Measurements from ENCODE around the gene ATXN10. TPM values are rescaled to one million over a fixed set of nuclear protein-coding genes. Genes with fewer than 3 reads are reported as not detected.

ATXN10 gene
- total RNA-seq, 2 experiments from 2014 or later, result 75.9 to 81.0 TPM

DNA sequence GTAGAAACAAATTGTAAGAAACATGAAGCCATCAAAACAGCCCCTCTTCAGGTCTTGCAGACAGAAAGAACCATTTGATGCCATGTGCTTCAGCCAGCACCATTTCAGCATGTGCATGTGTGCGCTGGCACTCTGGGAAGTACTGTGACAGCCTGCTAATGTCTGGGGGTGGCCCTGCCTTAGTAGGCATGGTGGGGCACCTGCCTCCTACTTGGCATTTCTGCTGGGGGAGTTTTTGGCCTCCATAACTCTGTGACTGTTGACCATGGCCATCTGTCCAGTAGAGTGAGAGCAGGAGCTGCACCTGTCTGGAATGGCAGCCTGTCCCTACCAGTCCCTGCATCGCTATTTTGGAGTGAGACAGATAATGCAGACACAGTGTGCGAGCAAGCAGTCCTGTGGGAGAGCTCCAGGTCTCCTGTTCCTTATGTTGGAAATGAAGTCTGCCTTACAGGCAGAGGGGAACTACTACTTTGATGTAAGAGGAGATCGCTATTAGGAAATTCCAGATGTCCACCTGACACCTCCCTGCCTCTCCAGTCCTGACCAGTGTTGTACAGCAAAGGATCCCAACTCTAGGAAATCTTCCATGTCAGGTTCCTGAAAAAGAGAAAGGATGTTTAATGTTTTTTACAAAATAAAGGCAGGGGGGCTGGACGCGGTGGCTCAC lies 102.5 kb downstream of the ATXN10 start:
- Mint-ChIP-seq H3K27me3 (no peaks in the 10 kb centered on the region), H3K4me1 (no peaks in the 10 kb centered on the region), H3K9me3 (no peaks in the 10 kb centered on the region), H3K4me3 (no peak overlapping the region), H3K36me3 (peaks cover 10% of the 10 kb centered on the region), H3K27ac (no peak overlapping the region)
- DNase-seq (no peak), ATAC-seq (ENCODE audit: low read depth) (no peak)
- POLR2A ChIA-PET, result no interaction called here

DNA sequence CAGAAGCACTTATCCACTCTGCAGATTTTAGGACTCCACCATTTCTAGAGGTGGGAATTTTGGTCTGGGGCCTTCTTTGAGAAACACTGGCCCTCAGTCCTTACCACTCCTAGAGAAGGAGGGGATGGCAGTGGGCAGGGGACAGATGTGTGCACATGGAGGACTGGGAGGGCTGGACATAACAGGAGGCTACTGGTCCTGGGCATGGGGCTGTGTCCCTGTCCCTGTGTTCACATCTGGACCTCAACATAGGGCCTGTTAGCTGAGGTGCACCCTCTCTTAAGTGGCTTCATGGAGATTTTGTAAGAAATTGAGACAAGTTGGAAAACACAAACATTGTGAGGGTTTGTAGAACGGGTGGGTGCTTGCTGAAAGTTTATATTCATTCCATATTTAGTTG lies 103.4 kb downstream of the ATXN10 start:
- POLR2A ChIA-PET, result no interaction called here
- Mint-ChIP-seq H3K36me3 (peaks cover 8% of the 10 kb centered on the region), H3K27ac (no peak overlapping the region)

DNA sequence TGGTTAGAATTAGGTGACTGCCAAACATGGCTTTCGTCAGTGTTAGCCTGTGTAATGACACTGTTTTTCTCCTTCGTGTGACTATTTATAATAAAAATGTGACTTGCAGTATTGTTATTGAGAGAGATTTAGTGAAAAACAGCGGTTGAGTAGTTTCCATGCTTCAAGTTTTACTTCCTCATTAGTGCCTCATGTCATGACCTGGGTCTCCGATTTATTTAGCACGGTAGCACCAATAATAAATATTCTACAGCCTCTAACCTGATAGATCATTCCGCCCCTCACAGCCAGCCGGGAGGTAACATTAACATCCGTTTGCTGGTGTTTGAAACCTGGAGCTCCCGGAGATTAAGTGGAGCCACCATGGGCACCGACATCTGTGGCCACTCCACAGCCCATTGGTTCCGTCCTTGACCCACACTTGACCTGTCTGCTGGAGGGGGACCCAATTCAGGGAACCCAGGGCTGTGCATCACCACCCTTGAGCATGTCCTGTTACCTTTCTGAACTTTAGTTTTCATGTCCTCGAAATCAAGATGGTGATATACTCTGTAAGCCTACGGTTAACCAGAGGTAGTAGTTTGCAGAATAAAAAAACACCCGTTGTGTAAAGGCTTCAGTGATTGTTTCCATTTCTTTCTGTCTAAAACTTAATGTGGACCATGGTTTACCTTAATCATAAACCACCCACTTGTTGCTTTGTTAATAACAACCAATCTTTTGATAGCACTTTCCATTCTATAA lies 104.1 kb downstream of the ATXN10 start:
- ATAC-seq (ENCODE audit: low read depth), result no peak

More for the DNA sequence above, 103.4 kb downstream of the ATXN10 start:
- H3K27me3 Mint-ChIP-seq, result no peaks in the 10 kb centered on the region
- DNase-seq (no peak), ATAC-seq (ENCODE audit: low read depth) (no peak)
- H3K4me1 Mint-ChIP-seq, result no peaks in the 10 kb centered on the region
- H3K9me3 Mint-ChIP-seq, result no peaks in the 10 kb centered on the region
- no peak overlapping the region for H3K4me3 Mint-ChIP-seq

DNA sequence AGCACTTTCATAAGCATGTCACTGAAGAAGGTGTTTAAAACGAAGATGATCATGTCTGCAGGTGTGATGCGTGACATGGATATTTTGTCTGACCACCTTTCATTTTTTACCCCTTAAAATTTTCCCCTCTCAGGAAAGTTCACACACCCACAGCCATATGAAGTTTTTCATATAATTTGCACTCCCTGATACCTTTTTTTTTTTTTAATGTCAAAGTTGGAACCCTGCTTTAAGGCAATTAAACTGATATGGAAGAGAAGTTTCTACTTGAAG lies 104.6 kb downstream of the ATXN10 start:
- Mint-ChIP-seq H3K4me1 (no peaks in the 10 kb centered on the region), H3K9me3 (no peaks in the 10 kb centered on the region), H3K27me3 (no peaks in the 10 kb centered on the region), H3K27ac (no peak overlapping the region), H3K4me3 (no peak overlapping the region), H3K36me3 (peaks cover 7% of the 10 kb centered on the region)
- DNase-seq, result no peak
- ATAC-seq (ENCODE audit: low read depth), result no peak
- POLR2A ChIA-PET, result no interaction called here

More for the DNA sequence above, 104.1 kb downstream of the ATXN10 start:
- no peaks in the 10 kb centered on the region for H3K4me1 Mint-ChIP-seq
- no peak overlapping the region for H3K27ac Mint-ChIP-seq
- DNase-seq, result no peak
- H3K36me3 Mint-ChIP-seq, result peaks cover 7% of the 10 kb centered on the region
- H3K9me3 Mint-ChIP-seq, result no peaks in the 10 kb centered on the region
- no peaks in the 10 kb centered on the region for H3K27me3 Mint-ChIP-seq
- H3K4me3 Mint-ChIP-seq, result no peak overlapping the region
- POLR2A ChIA-PET, result no interaction called here

DNA sequence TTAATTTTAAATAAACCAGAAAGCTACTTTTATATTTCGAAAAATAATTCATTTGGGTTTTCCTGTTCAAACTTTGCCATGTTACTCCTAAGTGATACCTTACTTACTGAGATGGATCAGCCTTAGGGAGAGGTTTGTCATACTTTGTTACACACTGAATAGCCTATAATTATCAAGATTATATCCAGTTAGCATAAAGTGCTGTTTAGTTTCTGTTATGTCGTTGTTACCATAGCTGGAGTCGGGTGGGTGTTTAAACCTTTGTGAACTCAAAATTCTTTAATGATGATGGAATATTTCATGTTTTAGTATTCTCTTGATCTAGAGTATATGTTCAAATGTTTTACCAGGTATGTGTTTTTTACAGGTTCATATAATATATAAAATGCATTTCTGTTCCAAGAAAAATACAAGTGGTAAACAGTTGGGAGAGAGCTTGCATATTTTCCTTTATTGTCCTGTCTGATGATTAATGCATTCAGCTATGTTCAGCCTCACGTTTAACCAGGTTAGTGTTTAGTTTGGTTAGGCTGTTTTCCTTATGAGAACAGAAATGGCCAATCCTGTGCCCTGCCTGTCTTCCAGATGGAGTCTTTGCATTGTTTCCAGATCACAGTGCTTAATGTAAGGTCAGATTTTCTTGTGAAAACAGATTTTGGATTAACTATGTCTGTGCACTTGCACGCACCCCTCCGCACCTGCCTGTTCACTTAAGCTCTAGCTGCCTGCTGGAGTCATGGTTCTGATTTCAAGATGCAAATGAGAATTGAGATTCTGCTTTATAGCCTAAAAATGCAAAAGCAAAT lies 105.6 kb downstream of the ATXN10 start:
- Mint-ChIP-seq H3K4me1 (no peaks in the 10 kb centered on the region), H3K27ac (no peak overlapping the region), H3K36me3 (peaks cover 7% of the 10 kb centered on the region), H3K4me3 (no peak overlapping the region), H3K27me3 (no peaks in the 10 kb centered on the region), H3K9me3 (no peaks in the 10 kb centered on the region)
- DNase-seq (no peak), ATAC-seq (ENCODE audit: low read depth) (no peak)
- POLR2A ChIA-PET, result no interaction called here

DNA sequence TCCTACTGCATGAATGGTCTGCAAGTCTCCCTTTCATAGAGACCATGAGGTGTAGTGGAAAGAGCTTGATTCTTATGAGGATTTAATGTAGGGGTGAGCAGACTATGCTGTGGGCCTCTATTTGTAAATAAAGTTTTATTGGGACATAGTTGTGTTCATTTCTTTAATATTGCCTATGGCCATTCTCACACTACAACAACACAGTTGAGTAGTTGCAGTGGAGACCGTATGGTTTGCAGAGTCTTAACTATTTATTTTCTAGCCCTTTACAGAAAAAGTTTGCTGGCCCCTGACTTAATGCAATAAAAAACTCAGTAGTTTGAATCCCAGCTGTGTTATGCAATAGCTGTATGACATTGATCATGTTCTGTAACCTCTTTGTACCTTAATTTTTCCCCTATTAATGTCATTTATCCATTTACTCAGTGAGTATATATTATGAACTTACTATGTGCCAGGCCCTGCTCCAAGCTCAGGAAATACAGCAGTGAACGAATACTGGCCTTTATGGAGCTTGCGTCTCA lies 106.3 kb downstream of the ATXN10 start:
- peaks cover 5% of the 10 kb centered on the region for H3K36me3 Mint-ChIP-seq
- POLR2A ChIA-PET, result no interaction called here
- no peaks in the 10 kb centered on the region for H3K4me1 Mint-ChIP-seq
- no peaks in the 10 kb centered on the region for H3K9me3 Mint-ChIP-seq
- no peak overlapping the region for H3K27ac Mint-ChIP-seq
- DNase-seq (no peak), ATAC-seq (ENCODE audit: low read depth) (no peak)
- H3K27me3 Mint-ChIP-seq, result no peaks in the 10 kb centered on the region
- no peak overlapping the region for H3K4me3 Mint-ChIP-seq

DNA sequence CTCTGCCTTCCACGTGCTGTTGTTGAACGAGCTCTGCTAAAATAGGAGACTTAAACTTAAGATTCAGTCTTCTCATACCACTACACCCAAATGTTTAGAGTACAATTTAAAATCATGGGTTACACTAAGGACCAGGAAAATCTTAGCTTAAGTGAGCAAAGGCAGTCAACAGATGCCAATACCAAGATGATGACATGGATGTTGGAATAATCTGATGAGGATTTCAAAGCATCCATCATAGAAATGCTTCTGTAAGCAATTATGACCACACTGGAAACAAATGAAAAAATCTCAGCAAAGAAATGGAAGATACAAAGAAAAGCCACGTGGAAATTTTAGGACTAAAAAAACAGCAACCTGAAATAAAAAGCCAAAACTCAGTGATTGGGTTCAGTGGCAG lies 109.8 kb downstream of the ATXN10 start:
- Mint-ChIP-seq H3K4me3 (no peak overlapping the region), H3K36me3 (peaks cover 4% of the 10 kb centered on the region), H3K4me1 (no peaks in the 10 kb centered on the region), H3K27me3 (no peaks in the 10 kb centered on the region), H3K27ac (no peak overlapping the region), H3K9me3 (no peaks in the 10 kb centered on the region)
- POLR2A ChIA-PET, result no interaction called here
- ATAC-seq (ENCODE audit: low read depth), result no peak
- no peak for DNase-seq

DNA sequence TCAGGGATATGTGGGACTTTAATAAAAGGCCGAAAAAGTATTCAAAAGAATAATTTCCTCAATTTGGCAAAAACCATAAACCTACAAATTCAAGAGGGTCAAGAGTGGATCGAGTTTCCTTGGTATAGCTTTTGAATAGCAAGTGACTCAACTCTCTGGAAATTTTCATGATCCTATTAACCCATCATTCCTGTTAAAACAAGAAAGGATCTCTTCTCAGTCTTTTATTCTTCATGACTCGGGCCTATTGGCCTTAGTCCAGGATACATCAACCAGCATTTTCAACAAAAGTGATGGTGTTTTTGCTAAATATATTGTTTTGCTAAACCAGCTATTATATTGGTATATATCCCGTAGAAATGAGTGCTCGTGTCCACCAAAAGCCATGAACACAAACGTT lies 110.3 kb downstream of the ATXN10 start:
- no peak for ATAC-seq (ENCODE audit: low read depth)
- no peaks in the 10 kb centered on the region for H3K27me3 Mint-ChIP-seq
- no peak for DNase-seq
- peaks cover 4% of the 10 kb centered on the region for H3K36me3 Mint-ChIP-seq
- no peak overlapping the region for H3K4me3 Mint-ChIP-seq
- no peak overlapping the region for H3K27ac Mint-ChIP-seq
- no peaks in the 10 kb centered on the region for H3K9me3 Mint-ChIP-seq
- POLR2A ChIA-PET, result no interaction called here
- H3K4me1 Mint-ChIP-seq, result no peaks in the 10 kb centered on the region

DNA sequence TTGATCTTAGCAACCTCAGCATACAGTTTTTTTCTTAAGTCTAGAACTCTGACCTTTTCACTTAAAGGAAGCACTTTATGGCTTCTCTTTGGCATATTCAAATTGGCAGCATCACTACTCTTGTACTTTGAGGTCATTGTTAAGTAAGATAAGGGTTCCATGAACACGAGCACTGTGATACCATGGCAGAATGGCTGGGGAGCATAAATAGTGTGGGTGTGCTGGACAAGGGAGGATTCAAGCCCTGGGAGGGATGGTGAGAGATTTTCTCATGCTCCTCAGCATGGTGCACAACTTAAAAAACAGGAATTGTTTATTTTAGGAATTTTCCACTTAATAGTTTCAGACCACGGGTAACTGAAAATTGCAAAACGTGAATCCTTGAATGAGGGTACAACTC lies 111.4 kb downstream of the ATXN10 start:
- DNase-seq (no peak), ATAC-seq (ENCODE audit: low read depth) (no peak)
- no peaks in the 10 kb centered on the region for H3K27me3 Mint-ChIP-seq
- no peak overlapping the region for H3K27ac Mint-ChIP-seq
- no peaks in the 10 kb centered on the region for H3K9me3 Mint-ChIP-seq
- H3K4me1 Mint-ChIP-seq, result no peaks in the 10 kb centered on the region
- no peak overlapping the region for H3K4me3 Mint-ChIP-seq
- POLR2A ChIA-PET, result no interaction called here
- H3K36me3 Mint-ChIP-seq, result peaks cover 4% of the 10 kb centered on the region

DNA sequence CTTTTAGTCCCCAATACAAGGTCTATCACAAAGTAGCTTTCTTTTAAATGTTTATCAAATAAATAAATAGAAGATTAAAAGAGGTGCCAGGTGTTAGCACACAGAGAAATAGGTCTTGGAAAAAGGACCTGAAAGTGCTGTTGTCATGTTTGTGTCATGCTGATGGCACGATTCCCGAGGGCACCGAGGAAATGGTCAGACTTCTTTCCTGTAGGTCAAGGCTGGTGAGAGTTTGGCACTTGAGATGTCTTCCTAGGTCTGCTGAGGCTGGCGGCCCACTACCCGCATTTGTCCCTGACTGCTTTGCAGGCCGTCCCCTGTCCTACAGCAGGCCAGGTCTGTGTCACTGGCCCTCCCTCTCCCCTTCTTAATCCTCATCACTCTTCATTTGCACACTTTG lies 112.1 kb downstream of the ATXN10 start:
- no peaks in the 10 kb centered on the region for H3K4me1 Mint-ChIP-seq
- ATAC-seq (ENCODE audit: low read depth), result no peak
- no peak overlapping the region for H3K27ac Mint-ChIP-seq
- no peak overlapping the region for H3K4me3 Mint-ChIP-seq
- peaks cover 5% of the 10 kb centered on the region for H3K36me3 Mint-ChIP-seq
- H3K9me3 Mint-ChIP-seq, result no peaks in the 10 kb centered on the region
- POLR2A ChIA-PET, result no interaction called here
- no peak for DNase-seq
- H3K27me3 Mint-ChIP-seq, result no peaks in the 10 kb centered on the region

DNA sequence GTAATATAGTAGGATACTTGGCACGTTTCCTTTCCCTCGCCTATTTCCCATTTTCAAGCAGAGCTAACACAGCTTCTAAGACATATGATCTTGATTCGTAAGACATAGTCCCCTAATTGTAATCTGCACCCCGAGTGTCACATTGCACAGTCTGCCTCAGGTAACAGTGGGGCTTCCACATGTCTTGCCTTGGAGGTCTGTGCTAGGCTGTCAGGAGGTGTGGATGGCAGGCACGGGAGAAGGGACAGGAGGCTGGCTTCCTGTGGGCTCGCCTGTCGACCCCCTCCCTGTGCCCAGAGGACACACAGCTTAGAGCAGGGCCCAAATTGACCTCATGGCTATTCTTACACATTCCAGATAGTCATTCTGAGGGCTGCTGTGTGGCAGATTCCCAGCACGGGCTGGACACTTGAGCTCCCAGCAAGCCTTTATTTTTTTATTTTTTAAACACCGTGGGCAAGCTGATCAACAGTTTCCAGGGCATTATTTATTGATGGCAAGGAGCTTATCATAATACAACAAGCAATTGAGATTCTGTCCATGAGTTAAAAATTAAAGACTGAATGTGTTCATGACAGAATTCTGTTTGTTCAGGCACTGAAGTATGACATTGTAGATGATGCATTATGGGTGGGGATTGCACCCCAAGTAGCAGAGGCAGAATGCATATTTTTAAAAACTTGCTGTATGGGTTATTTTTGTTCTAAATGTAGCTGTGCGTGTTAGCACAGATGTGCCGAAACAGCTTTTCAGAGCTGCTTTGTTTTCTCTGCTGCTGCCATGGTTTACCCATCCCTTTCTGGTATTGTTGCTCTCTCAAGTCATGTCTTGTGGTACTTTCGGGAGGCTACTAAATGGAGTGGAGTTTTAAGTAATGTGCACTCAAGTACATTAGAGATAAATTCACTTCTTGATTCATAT lies 113.0 kb downstream of the ATXN10 start:
- ATAC-seq (ENCODE audit: low read depth) (no peak), DNase-seq (no peak)
- no peak overlapping the region for H3K4me3 Mint-ChIP-seq
- POLR2A ChIA-PET, result no interaction called here
- no peaks in the 10 kb centered on the region for H3K4me1 Mint-ChIP-seq
- H3K27me3 Mint-ChIP-seq, result no peaks in the 10 kb centered on the region
- no peak overlapping the region for H3K27ac Mint-ChIP-seq
- H3K9me3 Mint-ChIP-seq, result no peaks in the 10 kb centered on the region
- peaks cover 5% of the 10 kb centered on the region for H3K36me3 Mint-ChIP-seq

DNA sequence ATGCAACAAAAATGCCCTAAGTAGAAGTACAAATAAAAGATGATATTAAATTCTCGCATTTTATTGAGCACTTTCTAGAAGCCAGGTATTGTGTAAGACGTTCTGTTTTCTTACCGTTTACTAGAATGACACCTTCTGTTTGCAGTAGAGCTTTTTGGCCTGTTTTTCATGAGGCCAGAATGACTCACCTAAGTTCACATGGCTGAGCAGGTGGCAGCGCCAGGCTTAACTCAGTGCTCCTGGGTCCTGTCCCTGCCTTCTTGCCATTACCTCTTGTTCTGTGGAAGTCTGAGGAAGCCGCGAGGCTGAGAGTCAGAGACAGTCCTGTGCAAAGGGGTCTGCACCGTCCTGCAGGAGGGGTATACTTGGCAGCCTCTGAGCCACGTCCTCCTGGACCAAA lies 113.8 kb downstream of the ATXN10 start:
- Mint-ChIP-seq H3K27ac (no peak overlapping the region), H3K9me3 (no peaks in the 10 kb centered on the region), H3K4me3 (no peak overlapping the region), H3K36me3 (peaks cover 5% of the 10 kb centered on the region), H3K4me1 (no peaks in the 10 kb centered on the region), H3K27me3 (no peaks in the 10 kb centered on the region)
- ATAC-seq (ENCODE audit: low read depth), result no peak
- POLR2A ChIA-PET, result no interaction called here
- no peak for DNase-seq

DNA sequence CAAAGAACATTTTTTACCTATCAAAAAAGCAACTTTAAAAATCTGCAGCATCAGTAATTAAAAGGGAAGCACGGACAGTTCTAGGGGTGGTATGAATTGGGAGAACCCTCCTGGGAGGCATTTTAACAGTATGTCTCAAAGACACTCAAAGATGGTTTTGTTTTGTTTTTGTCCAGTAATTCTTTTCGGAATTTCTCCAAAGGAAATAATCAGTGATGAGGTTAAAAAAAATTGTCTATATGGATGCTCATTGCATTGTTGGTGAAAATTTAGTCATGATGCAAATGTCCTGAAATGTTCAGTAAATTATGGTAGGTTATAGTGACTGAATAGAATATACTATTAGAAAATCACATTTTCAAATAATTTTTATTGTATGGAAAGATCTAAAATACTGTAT lies 115.1 kb downstream of the ATXN10 start:
- peaks cover 3% of the 10 kb centered on the region for H3K36me3 Mint-ChIP-seq
- H3K9me3 Mint-ChIP-seq, result no peaks in the 10 kb centered on the region
- H3K4me1 Mint-ChIP-seq, result no peaks in the 10 kb centered on the region
- no peak for DNase-seq
- H3K27ac Mint-ChIP-seq, result no peak overlapping the region
- no peak overlapping the region for H3K4me3 Mint-ChIP-seq
- no peak for ATAC-seq (ENCODE audit: low read depth)
- no peaks in the 10 kb centered on the region for H3K27me3 Mint-ChIP-seq
- POLR2A ChIA-PET, result no interaction called here
